H1 (cell line): ENCODE data around the gene KRTAP10-12. TPM values are rescaled to one million over a fixed set of nuclear protein-coding genes. Genes with fewer than 3 reads are reported as not detected.

Experiments
- CTCF ChIA-PET: fragments of 300-600 bp; sonication (Branson Sonifier 250); formaldehyde crosslinking; loops from one replicate; lab custom pipeline; 2021; ENCODE audit not compliant: partially characterized antibody; lab: Charles Lee
- POLR2A ChIA-PET: fragments of 300-600 bp; sonication (Branson Sonifier 250); formaldehyde crosslinking; loops from one replicate; lab custom pipeline; 2021; ENCODE audit warnings: inconsistent platforms; ENCODE audit not compliant: partially characterized antibody; lab: Charles Lee
- DNase-seq, 2 experiments: peaks; one replicate each; pipeline versions ENCODE4 v3.0.0 to v3.0.0-alpha.2; 2010 to 2022; ENCODE audit warnings: low spot score in 2 of 2, low read depth in 1 of 2, mixed read lengths in 1 of 2
- FAIRE-seq: peaks from 2 replicates; lab custom pipeline; 2011; peaks lifted over from hg19 to GRCh38; lab: Jason Lieb, UNC
- H2AFZ ChIP-seq: 2 replicates; pipeline ENCODE4 v1.8.1; 2012; ENCODE audit warnings: low read length, inconsistent platforms
- H2AK5ac ChIP-seq: 2 replicates; pipeline ENCODE4 v1.6.1; 2013; ENCODE audit warnings: low read depth, low read length
- H2BK120ac ChIP-seq: replicated peaks from 2 replicates; pipeline ENCODE3; 2013; ENCODE audit warnings: low read depth, low read length, inconsistent platforms
- H2BK12ac ChIP-seq: 2 replicates; pipeline ENCODE4 v1.6.1; 2013; ENCODE audit warnings: low read depth, low read length
- H2BK15ac ChIP-seq: 2 replicates; pipeline ENCODE4 v1.6.1; 2013; ENCODE audit warnings: low read length
- H2BK20ac ChIP-seq: 2 replicates; pipeline ENCODE4 v1.6.1; 2013; ENCODE audit warnings: low read length
- H2BK5ac ChIP-seq: 2 replicates; pipeline ENCODE4 v1.6.1; 2013; ENCODE audit warnings: low read depth, low read length
- H3K14ac ChIP-seq: 2 replicates; pipeline ENCODE4 v1.6.1; 2013; ENCODE audit warnings: inconsistent platforms; ENCODE audit not compliant: insufficient read length
- H3K18ac ChIP-seq: 2 replicates; pipeline ENCODE4 v1.6.1; 2013; ENCODE audit warnings: low read length; ENCODE audit errors: extremely low read depth
- H3K23ac ChIP-seq: 2 replicates; pipeline ENCODE4 v1.6.1; 2013; ENCODE audit warnings: inconsistent platforms; ENCODE audit not compliant: insufficient read length
- H3K23me2 ChIP-seq: 2 replicates; pipeline ENCODE4 v1.6.1; 2013; ENCODE audit warnings: low read depth, low read length
- H3K27ac ChIP-seq: 2 replicates; pipeline ENCODE4 v1.6.1; 2011; ENCODE audit warnings: low read depth, low read length, inconsistent platforms
- H3K27me3 ChIP-seq, 4 experiments: replicated peaks in 1 of 4; 1 replicate in 1 of 4; 2 replicates in 3 of 4; pipeline versions ENCODE4 v1.6.1 to v1.8.1; 2011 to 2013; ENCODE audit warnings: low read length in 3 of 4, mild to moderate bottlenecking in 3 of 4, inconsistent platforms in 2 of 4, mixed read lengths in 2 of 4, moderate library complexity in 1 of 4; ENCODE audit not compliant: control insufficient read depth in 3 of 4, insufficient read depth in 3 of 4; ENCODE audit errors: extremely low read depth in 1 of 4
- H3K36me3 ChIP-seq, 4 experiments: 2 replicates each; pipeline versions ENCODE4 v1.6.1 to v1.8.1; 2011 to 2013; ENCODE audit warnings: mild to moderate bottlenecking in 4 of 4, low read length in 3 of 4, moderate library complexity in 2 of 4, control low read depth in 1 of 4, inconsistent platforms in 1 of 4; ENCODE audit not compliant: insufficient read depth in 4 of 4, control insufficient read depth in 2 of 4
- H3K4ac ChIP-seq: replicated peaks from 2 replicates; pipeline ENCODE3; 2013; ENCODE audit warnings: low read length, low read depth, mixed read lengths, inconsistent platforms; ENCODE audit not compliant: insufficient read length
- H3K4me1 ChIP-seq, 4 experiments: replicated peaks in 1 of 4; 1 replicate in 1 of 4; 2 replicates in 3 of 4; pipeline versions ENCODE4 v1.6.1 to v1.8.1; 2011 to 2013; ENCODE audit warnings: low read length in 3 of 4, inconsistent platforms in 2 of 4, mixed read lengths in 1 of 4; ENCODE audit not compliant: insufficient read depth in 4 of 4, control insufficient read depth in 3 of 4
- H3K4me2 ChIP-seq, 2 experiments: 2 replicates each; pipeline versions ENCODE4 v1.6.1 to v1.8.1; 2011 to 2013; ENCODE audit warnings: low read depth in 2 of 2, low read length in 2 of 2, control low read depth in 1 of 2, inconsistent platforms in 1 of 2, mild to moderate bottlenecking in 1 of 2; ENCODE audit not compliant: insufficient read depth in 1 of 2
- H3K4me3 ChIP-seq, 4 experiments: fragments of 200-600, 300-600 bp in 1 of 4; sonication (generic), shearing (Covaris generic), sonication (Bioruptor Twin) in 1 of 4; 2 replicates each; pipeline versions ENCODE4 v1.5.1 to v1.8.1; 2011 to 2016; ENCODE audit warnings: low read length in 4 of 4, low read depth in 3 of 4, control low read depth in 2 of 4, inconsistent platforms in 2 of 4, mild to moderate bottlenecking in 2 of 4, mixed read lengths in 1 of 4, moderate library complexity in 1 of 4; ENCODE audit not compliant: insufficient read depth in 2 of 4; ENCODE audit errors: extremely low read depth in 1 of 4
- H3K56ac ChIP-seq: replicated peaks from 2 replicates; pipeline ENCODE3; 2013; ENCODE audit warnings: low read depth, mild to moderate bottlenecking, mixed read lengths, low read length, inconsistent platforms; ENCODE audit not compliant: insufficient read length
- H3K79me1 ChIP-seq: 2 replicates; pipeline ENCODE4 v1.6.1; 2013; ENCODE audit warnings: low read depth, low read length, control low read depth
- H3K79me2 ChIP-seq, 2 experiments: 2 replicates each; pipeline versions ENCODE4 v1.6.1 to v1.8.1; 2012 to 2013; ENCODE audit warnings: low read length in 2 of 2, mild to moderate bottlenecking in 2 of 2, inconsistent platforms in 1 of 2; ENCODE audit not compliant: insufficient read depth in 2 of 2, control insufficient read depth in 1 of 2
- H3K9ac ChIP-seq, 4 experiments: replicated peaks in 1 of 4; 1 replicate in 1 of 4; 2 replicates in 3 of 4; pipeline versions ENCODE4 v1.6.1 to v1.8.1; 2011 to 2013; ENCODE audit warnings: low read depth in 3 of 4, low read length in 3 of 4, control low read depth in 2 of 4, mild to moderate bottlenecking in 2 of 4, moderate library complexity in 2 of 4, inconsistent platforms in 1 of 4; ENCODE audit errors: extremely low read depth in 1 of 4
- H3K9me3 ChIP-seq, 2 experiments: 2 replicates each; pipeline versions ENCODE4 v1.6.1 to v1.8.1; 2012 to 2013; ENCODE audit warnings: mild to moderate bottlenecking in 2 of 2, moderate library complexity in 2 of 2, control low read depth in 1 of 2, inconsistent platforms in 1 of 2, low read depth in 1 of 2, low read length in 1 of 2, mixed read lengths in 1 of 2; ENCODE audit not compliant: insufficient read depth in 2 of 2
- H4K20me1 ChIP-seq, 2 experiments: replicated peaks in 1 of 2; 2 replicates each; pipeline versions ENCODE3 to v1.8.1; 2011 to 2013; ENCODE audit warnings: inconsistent platforms in 2 of 2, low read length in 2 of 2, mild to moderate bottlenecking in 1 of 2; ENCODE audit not compliant: insufficient read depth in 2 of 2, control insufficient read depth in 1 of 2
- H4K5ac ChIP-seq: 2 replicates; pipeline ENCODE4 v1.6.1; 2013; ENCODE audit warnings: low read length, low read depth, mixed read lengths, inconsistent platforms; ENCODE audit not compliant: insufficient read length
- H4K8ac ChIP-seq: 2 replicates; pipeline ENCODE4 v1.8.0; 2013; ENCODE audit warnings: mild to moderate bottlenecking, moderate library complexity, low read length, inconsistent platforms; ENCODE audit not compliant: insufficient read depth; ENCODE audit errors: extremely low read depth
- H4K91ac ChIP-seq: replicated peaks from 2 replicates; pipeline ENCODE3; 2013; ENCODE audit warnings: low read length, mixed read lengths, inconsistent platforms; ENCODE audit not compliant: insufficient read length
- EGR1 ChIP-seq: IDR thresholded peaks from 2 replicates; pipeline ENCODE4 v1.6.1; 2011; ENCODE audit warnings: low read depth, low read length, borderline replicate concordance
- EZH2 ChIP-seq: fragments of 200-600 bp; sonication (generic); IDR thresholded peaks from 2 replicates; pipeline ENCODE4 v1.7.1; 2012; ENCODE audit warnings: low read depth, mild to moderate bottlenecking, moderate library complexity, low read length, inconsistent platforms; ENCODE audit not compliant: severe bottlenecking
- HDAC6 ChIP-seq: IDR thresholded peaks from one replicate; pipeline ENCODE4 v1.7.1; 2012; ENCODE audit warnings: low read depth, mild to moderate bottlenecking, inconsistent platforms, low read length, moderate library complexity
- NRF1 ChIP-seq: IDR thresholded peaks from 2 replicates; pipeline ENCODE4 v1.6.1; 2011; ENCODE audit warnings: mild to moderate bottlenecking, low read depth, low read length, improper control_type of control experiment
- POU5F1 ChIP-seq: IDR thresholded peaks from 2 replicates; pipeline ENCODE4 v1.6.1; 2011; ENCODE audit warnings: low read depth, mild to moderate bottlenecking, low read length, moderate library complexity
- RAD21 ChIP-seq, 2 experiments: IDR thresholded peaks in 1 of 2; conservative IDR thresholded peaks in 1 of 2; 2 replicates each; pipeline ENCODE4 v1.6.1; 2011; ENCODE audit warnings: low read depth in 2 of 2, low read length in 2 of 2, improper control_type of control experiment in 1 of 2, inconsistent platforms in 1 of 2, mild to moderate bottlenecking in 1 of 2, moderate library complexity in 1 of 2
- SIRT6 ChIP-seq: IDR thresholded peaks from one replicate; pipeline ENCODE4 v1.7.1; 2012; ENCODE audit warnings: low read length, inconsistent platforms
- SP1 ChIP-seq: IDR thresholded peaks from 2 replicates; pipeline ENCODE4 v1.6.1; 2011; ENCODE audit warnings: low read depth, low read length
- SP2 ChIP-seq: IDR thresholded peaks from 2 replicates; pipeline ENCODE4 v1.6.1; 2012; ENCODE audit warnings: mild to moderate bottlenecking, low read length, inconsistent platforms
- TEAD4 ChIP-seq: IDR thresholded peaks from 2 replicates; pipeline ENCODE4 v1.6.1; 2012; ENCODE audit warnings: low read depth, low read length, inconsistent platforms, mixed read lengths
- WGBS, 2 experiments: shearing (Covaris generic) in 1 of 2; methylation state at CpG; one replicate each; pipeline versions ENCODE4 v1.1.6 to v1.1.7; 2013 to 2015; ENCODE audit warnings: low lambda C conversion rate in 2 of 2, mixed read lengths in 2 of 2, inconsistent platforms in 1 of 2, low coverage in 1 of 2, missing lambda C conversion rate in 1 of 2; ENCODE audit not compliant: insufficient replicate concordance in 2 of 2, insufficient coverage in 1 of 2, insufficient read length in 1 of 2; ENCODE audit errors: extremely low coverage in 1 of 2, missing lambda C conversion rate in 1 of 2; 5-methylcytosine and 5-hydroxymethylcytosine counted together
- polyA plus RNA-seq, 7 experiments: library from polyadenylated mRNA; depleted of rRNA in 3 of 7; stranded (reverse) in 5 of 7; unstranded in 2 of 7; fragments of >200 nt in 5 of 7; fragments of 200-250 nt in 2 of 7; gene quantifications; 1 replicate in 5 of 7; 2 replicates in 1 of 7; 4 replicates in 1 of 7; pipeline versions ENCODE4 v1.2.1 to v1.2.3, GENCODE V29; 2011 to 2013; ENCODE audit warnings: missing spikeins in 2 of 7, mixed read lengths in 2 of 7
- total RNA-seq: library from RNA; stranded (reverse); fragmentation: NEBNext Ultra II Directional; extraction: Animal tissue kit (Norgen Biotek cat#: 25700); gene quantifications from 2 replicates; pipeline ENCODE4 v1.2.1, GENCODE V29; 2021
- TF ChIP-seq, protein P1 (sequence below): IDR thresholded peaks from 2 replicates; pipeline ENCODE4 v1.6.1; 2012; ENCODE audit warnings: inconsistent platforms

The KRTAP10-12 gene
- total and polyA plus RNA-seq, 2 of the 8 experiments (the other 6 are each of a cell fraction or from before 2014, with no cell fraction given), result not detected

DNA sequence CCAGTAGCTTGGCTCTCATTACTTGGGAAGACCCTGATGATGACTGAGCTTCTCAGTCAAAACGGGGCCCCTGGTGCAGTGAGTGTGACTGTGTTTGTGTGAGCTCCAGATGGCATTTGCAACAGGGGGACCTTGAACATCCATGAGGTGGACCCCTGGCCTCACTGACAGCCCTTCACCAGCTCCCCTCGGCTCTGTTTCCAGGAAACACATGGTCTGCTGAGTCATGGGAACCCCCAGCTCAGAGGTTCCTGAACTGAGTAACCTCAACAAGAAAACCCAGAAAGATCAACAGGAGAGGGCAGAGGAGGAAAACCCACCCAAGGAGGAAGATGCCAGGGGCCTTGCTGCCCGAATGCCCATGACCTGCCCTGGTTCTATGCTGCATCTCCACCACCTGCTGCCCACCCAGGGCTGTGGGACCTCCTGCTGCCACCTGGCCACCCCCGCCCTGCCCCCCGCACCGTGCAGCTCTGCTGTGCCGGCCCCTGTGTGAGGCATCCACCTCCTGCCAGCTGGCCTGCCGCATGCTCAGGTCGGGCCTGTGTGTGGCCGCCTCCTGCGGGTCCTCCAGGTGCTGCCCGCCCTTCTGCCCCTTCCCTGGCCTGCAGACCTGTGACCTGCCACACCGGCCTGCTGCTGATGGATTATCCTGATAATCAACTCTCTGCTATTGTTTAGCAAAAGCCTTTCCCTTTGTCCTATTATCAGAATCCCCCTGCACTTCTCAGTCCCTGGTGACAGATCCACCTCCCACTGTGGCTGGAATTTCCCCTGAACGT is 10.8 kb upstream of the KRTAP10-12 start:
- Histone ChIP-seq H3K36me3 (no peaks in the 10 kb centered on the region), H3K23me2 (no peaks in the 10 kb centered on the region), H3K4me1 (peaks cover 5 to 11% (median 9%) of the 10 kb centered on the region in 4 experiments), H2BK15ac (no peak overlapping the region), H3K9me3 (no peaks in the 10 kb centered on the region), H2AK5ac (peak overlapping the region; percentile 69), H2BK120ac (peak overlapping the region; percentile 7), H3K23ac (no peak overlapping the region), H3K18ac (no peak overlapping the region; the same call in 1 of the 2 replicates), H3K4ac (no peak overlapping the region), H3K56ac (no peak overlapping the region), H3K79me2 (no peaks in the 10 kb centered on the region), H4K91ac (no peak overlapping the region), H3K27ac (no peak overlapping the region), H4K20me1 (no peaks in the 10 kb centered on the region), H2AFZ (no peak overlapping the region), H2BK5ac (peak overlapping the region; percentile 78; the same call in 1 of the 2 replicates), H2BK20ac (no peak overlapping the region), H3K79me1 (no peaks in the 10 kb centered on the region), H3K4me2 (peak overlapping the region; percentile 16 to 37; a peak in 2 of 4 replicates), H3K4me3 (no peak overlapping the region), H3K27me3 (no peaks in the 10 kb centered on the region), H3K9ac (no peak overlapping the region), H4K8ac (no peak overlapping the region), H3K14ac (no peak overlapping the region), H2BK12ac (0 out of 2 replicates have a peak overlapping the region, but pooled peaks have one; percentile 68), H4K5ac (no peak overlapping the region)
- ChIA-PET CTCF (interaction anchor here (0.7 to 2.5 kb wide), 10 partner anchors 10 to 137 kb away, joined by 3 to 13 read pairs (median 3); partner anchors contain the start of genes KRTAP10-12 and KRTAP10-9), POLR2A (interaction anchor here (0.8 to 1.0 kb wide), 2 partner anchors 12 to 39 kb away, joined by 3 to 4 read pairs; no protein-coding TSS in a partner anchor)
- FAIRE-seq, result no peak
- 35% methylated on average over 11 of the region's 14 CpGs; no CpG with 5 or more reads in 1 of the 2 experiments for WGBS, 2 experiments
- DNase-seq, result no peak
- TF ChIP-seq EGR1, result no peak
- no peak for TF ChIP-seq SP1
- TF ChIP-seq HDAC6, result no peak
- no peak for TF ChIP-seq TEAD4
- TF ChIP-seq SIRT6, result no peak
- TF ChIP-seq SP2, result no peak
- no peak for TF ChIP-seq NRF1
- peak; percentile 12 to 36; a peak in 2 of 4 replicates for TF ChIP-seq RAD21 (IDR thresholded peaks at IDR 0.05 in 1 of 2, conservative IDR thresholded peaks at IDR 0.05 in 1 of 2; ENCODE audit: low read depth in 2 of 2, low read length in 2 of 2)
- TF ChIP-seq POU5F1, result no peak
- TF ChIP-seq EZH2, result no peak
- TF ChIP-seq, protein P1, sequence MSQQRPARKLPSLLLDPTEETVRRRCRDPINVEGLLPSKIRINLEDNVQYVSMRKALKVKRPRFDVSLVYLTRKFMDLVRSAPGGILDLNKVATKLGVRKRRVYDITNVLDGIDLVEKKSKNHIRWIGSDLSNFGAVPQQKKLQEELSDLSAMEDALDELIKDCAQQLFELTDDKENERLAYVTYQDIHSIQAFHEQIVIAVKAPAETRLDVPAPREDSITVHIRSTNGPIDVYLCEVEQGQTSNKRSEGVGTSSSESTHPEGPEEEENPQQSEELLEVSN, result peak; percentile 89
